Stimulated activated CD8-positive, alpha-beta memory T cell treated with anti-CD3 and anti-CD28 coated beads, Interleukin-12 subunit alpha, Interleukin-12 subunit beta, amount 100 ng/mL, for 1 hour (primary cell): ENCODE measurements around the gene FLT1.

Experiments used
- DNase-seq: peaks from one replicate; pipeline ENCODE4 v3.0.0-alpha.2; 2020; ENCODE audit warnings: low read depth

FLT1 gene

DNA sequence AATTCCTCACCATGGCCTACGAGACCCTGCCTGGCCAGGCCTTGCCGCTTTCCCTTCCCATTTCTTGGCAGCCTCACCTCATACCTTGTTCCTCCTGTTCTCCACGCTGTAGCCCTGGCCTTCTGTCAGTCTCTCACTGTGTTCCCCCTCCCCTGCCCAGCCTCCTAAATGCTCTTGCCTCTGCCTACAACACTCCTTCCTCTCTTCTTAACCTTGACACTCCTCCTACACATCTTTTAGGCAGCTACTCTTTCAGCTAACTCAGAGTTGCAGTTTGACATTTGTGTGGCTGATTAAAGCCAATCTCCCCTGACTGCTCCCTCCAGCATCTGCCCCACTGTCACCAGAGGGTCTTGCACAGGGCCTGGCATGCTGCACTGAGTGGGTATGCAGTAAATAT lies 150.8 kb downstream of the FLT1 start:
- no peak for DNase-seq

DNA sequence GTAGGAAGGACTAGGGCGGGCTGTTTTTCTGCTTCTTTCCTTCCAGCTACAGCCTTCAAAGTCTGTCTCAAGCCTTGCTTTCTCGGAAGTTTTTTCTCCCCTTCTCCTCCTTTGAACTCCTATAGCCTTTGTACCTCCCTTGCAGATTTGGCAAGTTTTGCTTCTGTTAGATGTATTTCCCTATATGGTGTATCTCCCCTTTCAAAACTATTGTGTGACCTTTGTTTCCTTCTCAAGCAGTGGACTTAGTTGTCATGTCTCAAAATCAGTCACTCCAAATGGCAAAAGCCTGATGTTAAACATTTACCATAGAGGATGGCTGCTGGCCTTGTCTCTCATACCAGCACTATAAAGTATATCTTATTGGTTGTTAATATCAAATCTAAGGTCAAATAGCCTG lies 152.7 kb downstream of the FLT1 start:
- no peak for DNase-seq

DNA sequence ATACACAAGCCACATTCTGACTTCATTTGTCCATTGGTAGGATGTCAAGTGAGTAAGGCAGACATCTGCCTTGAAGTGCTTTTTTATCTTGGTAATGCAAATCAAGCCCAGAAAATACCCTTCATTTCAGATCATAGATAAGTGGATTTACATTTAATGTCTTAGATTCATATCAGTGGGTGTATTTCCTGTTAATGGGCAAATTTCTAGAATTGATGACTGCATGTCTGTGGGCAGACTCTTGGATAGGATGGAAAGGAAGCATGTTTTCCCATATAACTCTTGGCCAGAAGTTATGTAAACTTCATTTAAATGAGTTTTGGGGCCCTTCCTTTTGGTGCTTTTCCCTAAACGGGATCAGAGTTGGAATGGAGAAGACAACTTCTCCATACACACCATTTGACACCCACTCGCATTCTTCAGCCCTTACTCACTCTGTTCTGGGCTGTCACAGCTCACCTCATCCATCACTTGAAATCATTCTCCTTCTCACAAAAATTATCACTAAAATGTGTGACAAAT lies 154.6 kb downstream of the FLT1 start:
- no peak for DNase-seq

DNA sequence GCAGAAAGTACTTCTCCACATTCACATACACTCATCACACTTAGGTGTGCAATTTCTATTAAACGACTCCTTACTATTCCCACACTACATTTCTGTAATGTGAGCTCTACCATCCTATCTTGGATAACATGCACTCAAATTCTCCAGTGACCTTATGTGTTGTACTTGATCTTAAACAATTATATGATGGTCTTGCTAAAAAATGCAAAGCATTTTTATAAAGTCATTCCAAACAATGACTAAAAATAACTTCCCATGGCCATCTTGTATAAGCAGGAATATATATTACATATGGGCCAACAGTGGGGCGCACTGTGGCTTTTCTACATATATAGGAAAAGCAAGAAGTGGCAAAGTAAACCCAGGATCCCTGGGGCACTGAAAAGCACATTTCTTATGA lies 155.5 kb downstream of the FLT1 start:
- DNase-seq, result no peak

DNA sequence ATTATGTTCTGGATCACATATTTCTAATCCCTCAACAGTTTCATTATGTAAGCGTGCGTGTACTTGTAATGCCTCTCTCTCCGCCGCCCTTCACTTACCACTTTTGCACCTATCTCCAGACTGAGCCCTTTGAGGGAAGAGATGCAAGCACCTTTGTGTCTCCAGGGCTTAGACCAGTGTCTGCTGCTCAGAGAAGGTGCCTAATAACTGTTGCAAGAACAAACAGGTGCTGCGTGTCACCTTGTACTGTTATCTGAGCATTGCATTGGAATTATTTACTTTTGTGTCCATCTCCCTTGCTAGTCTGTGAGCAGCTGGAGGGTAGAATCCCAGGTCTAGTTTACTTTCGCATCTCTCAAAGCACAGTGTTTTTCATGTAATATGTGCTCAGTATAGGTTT lies 156.2 kb downstream of the FLT1 start:
- DNase-seq, result no peak

DNA sequence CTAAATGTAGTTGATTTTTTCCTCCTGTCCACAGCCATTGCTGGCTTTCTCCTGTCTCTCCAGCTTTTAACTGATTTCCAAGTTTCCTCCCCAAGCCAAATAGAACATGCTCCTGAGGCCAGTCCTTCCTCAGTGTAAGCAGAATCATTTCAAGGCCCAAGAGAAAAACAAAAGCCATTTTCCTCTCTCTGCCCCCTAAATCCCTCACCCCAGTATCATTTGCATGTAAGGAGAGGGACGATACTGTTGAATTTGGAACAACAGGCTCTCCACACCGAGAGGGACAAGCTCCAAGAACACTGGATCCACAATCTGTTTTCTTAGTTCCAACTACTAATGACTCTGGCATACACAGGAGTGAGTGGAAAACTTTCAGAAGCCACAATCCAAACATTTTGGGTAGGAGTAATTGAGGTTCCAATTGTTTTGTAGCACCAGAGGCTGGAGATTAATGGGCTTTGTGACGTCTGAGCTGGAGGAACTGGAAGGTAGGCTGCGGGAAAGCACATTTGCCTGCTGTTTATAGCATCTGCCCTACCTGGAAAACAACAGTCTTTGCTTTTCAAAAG lies 156.8 kb downstream of the FLT1 start:
- no peak for DNase-seq

DNA sequence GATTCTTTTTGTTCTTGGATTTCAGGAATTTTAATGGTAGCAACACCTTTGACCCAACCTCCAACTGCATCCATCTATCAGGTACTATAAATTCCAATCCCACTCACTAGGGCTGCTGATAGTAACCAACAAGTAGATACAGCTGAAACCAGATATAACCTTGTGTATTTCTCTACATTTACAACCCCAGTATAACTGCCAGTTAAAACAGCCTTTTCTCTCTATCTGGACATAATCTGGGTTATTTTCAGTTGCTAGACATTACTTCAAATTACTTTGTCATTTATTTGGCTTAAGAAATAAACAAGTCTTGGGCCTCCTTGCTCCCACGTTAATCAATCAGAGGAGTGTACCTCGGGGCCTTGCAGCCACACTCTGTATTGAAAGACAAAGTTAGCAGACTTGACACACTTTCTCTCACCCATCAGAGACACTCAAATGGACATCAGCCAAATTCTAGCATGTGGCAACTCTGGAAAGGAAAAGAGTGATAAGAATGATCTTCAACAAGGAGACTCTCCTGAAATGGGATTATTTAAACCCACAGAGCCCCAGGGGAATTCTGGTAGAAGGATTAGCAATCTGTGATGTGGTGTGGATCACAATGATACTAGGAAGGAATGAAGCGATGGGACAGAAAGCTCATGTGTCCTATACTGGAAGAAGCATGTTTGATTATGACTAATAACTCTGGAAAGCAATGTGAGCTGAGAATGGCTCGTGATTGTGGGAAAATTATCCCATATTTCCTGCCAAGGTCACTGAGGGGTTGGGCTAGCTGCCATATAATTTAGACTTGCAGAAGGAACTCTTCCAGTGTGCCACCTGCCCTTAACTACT lies 157.5 kb downstream of the FLT1 start:
- DNase-seq, result no peak

DNA sequence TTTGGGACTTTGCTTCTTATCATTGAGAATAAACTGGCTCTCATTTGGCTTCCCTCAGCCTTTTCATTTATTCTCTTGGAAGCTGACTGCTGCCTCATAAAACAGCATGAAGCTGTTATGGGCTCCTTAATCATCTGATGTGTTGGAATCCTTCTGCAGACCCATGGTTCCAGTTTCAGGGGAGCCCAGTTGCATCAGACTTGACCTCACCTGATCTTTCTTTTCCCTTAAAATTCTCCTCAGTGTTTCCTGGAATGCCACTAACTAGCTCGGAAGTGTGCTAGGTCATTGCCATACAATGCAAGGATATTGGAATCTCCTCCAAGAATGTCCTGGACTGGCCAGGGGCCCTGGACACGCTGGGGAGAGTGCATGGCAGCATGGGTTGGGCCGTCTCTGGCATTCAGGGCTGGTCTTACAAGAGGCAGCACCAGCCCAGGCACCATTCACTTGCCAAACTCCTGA lies 158.7 kb downstream of the FLT1 start:
- DNase-seq, result no peak

DNA sequence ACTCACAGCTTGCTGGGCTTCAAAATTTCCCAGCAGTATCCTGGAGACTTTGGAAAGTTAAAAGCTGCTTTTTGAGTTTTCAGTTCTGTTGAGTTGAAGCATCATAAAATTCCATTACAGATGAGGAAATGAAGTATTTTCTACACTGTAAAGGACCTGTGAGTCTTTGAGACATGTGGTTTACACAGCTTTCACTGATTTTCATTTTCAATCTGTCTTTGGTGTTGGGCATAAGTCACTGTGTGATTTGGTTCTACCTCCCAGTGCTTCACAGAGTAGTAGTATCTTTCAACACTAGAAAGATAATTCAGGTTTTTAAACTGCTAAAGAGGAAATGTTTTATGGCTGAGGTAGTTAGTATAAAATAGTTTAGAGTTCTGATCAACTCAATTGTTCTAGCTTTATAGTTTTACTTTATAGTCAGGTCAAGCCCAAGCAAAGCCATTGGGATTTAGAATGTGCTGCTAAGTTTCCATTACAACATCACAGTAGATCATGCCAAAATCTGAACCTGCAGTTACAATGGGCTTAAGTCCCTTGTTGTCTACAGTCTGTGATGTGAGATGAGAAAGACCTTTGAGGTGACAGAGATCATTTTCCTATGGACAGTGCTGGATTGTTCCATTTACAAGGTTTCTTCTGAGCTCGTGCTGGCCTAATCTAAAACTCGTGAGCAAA lies 161.6 kb downstream of the FLT1 start:
- no peak for DNase-seq

DNA sequence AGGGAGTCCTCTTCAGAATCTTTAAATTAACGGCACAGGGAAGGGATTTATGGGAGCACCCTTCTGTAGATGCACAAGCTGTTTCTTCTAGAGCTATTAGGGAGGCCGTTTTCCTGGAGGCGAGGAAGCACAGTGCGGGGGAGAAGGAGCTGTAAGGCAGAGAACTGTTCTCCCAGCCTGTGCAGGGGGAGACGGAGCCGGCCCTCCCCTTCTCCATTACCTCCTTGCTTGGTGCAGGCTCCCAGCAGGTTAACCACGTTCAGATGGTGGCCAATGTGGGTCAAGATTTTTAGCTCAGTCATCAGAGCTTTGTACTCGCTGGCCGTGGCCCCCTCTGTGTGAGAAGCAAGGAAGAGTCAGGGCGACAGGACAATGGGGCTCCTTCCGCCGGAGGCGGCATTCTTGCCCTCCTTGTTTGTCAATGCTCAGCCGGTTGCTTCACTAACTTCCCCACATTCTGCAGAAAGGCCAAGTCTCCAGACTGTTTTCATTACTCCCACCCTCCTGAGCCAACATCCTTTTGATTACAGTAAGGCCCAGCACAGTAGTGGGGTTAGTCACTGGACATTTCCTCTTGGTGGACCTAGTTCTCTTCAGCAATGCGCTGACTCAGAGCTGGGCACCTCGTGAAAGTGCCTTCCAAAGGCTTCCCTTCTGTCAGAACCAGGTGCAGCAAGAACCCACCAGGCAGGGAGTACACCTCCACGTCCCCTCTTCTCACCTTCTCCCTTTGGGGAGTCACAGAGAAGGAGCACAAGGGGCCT lies 165.4 kb downstream of the FLT1 start:
- no peak for DNase-seq

DNA sequence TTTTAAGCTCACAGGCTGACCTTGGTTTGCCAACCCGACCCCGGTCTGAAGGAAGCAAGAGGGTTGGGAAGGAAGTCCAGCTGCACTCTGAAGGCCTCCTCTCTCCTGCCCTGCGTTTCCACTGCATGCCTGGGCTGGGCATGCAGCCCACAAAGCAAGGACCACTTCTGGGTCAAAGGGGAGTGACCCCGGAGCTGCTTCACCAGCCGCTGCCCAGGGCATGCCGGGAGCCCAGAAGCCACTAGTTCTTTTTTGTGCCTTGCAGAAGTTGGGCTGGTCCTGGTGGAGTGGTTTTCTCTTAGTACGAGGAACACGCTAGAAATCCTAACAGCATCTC lies 166.7 kb downstream of the FLT1 start:
- DNase-seq, result no peak

DNA sequence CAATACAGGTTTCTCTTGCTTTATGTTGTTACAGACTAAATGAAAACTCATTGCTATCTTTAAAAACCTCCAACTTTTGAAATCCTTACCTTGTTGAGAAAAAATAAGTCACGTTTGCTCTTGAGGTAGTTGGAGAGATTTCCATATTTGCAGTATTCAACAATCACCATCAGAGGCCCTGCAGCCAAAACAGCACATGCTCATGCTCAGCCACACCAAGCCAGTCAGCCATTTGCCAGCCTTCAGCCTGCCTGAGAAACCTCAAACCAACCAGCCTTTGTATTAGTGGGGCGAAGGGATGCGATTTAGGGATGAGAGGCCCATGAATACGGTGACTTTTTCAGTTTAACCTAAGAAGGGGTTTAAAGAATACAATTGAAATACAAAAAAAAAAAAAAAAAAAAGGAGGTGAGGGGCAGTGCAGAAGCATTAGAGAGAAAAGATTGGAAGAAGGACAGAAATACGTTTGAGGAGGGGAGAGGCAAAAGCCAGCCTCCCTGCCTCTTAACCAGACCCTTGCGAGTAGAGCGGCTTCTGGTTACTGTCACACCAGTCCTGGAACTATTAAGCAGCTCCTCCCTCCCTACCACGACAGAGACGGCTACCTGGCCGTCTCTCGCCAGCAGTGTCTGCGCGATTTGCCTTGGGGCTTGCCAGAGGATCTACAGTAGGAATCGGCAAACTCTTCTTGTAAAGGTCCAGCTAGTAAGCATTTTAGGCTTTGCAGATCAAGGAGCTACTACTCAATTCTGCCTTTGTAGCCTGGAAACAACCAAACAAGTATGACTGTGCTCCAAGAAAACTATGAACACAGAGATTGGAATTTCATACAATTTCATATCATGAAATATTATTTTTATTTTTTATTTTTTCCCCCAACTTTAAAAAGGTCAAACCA lies 167.3 kb downstream of the FLT1 start:
- no peak for DNase-seq

DNA sequence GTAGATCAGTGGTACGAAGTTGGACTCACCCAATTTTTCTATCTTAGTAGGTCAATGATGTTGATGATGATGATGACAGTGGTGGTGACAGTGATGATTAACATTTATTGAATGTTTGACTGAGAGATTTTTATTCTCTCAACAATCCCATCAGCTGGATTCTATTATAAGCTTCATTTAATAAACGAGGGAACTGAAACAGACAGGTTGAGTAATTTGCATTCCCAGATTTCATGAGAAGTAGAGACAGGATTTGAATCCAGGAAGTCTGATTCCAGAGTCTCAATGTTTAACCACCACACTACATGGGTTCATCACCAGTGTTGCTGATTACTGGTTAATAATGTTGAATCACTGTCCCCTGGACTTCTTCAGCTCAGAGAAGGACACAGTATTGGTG lies 168.9 kb downstream of the FLT1 start:
- no peak for DNase-seq

DNA sequence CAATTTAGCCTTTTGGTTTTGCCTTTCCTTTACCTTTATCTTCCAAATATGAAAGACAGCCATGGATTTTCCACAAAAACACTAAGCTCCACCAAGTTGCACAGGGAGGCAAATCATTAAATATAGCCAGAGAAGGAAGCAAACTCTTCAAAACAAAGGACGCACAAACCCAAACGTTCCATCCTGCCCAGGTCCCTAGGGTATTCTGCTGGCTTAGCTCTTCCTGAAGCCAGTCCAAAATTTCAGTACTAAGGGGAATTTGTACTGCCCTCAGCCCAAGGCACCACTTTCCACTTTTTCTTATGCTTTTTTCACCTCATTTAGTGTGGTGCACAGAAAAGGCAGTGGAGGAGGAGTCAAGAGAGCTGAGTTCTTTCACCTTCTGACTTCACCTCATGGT lies 169.9 kb downstream of the FLT1 start:
- DNase-seq, result no peak

DNA sequence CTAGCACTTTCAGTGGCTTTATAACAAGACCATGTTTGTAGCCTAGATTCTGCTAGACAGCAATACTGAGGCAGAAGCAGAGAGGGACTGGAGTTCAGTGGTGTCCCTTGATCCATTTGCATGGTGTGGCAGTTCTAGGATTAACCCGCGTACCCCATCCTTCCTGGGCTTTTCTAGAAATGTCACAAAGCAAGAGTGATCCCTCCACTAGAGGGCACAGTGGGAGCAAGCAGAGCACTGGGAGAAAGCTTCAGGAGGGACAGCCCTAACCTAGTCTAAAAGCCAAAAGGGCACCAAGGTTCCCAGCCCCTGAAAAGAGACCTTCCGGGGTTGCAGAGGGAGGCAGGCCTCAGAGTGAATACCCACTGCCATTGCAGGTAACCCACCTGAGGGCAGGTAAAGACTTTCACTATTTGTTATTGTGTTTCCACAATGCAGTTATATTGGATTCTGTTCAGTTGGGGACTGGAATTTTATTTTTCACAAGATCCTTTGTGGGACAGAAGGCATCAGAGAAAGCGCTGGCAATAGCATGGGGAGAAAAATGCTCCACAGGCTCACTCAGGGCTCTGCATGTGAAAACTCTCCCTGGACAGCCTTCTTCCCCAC lies 170.6 kb downstream of the FLT1 start:
- DNase-seq, result peak; percentile 24

DNA sequence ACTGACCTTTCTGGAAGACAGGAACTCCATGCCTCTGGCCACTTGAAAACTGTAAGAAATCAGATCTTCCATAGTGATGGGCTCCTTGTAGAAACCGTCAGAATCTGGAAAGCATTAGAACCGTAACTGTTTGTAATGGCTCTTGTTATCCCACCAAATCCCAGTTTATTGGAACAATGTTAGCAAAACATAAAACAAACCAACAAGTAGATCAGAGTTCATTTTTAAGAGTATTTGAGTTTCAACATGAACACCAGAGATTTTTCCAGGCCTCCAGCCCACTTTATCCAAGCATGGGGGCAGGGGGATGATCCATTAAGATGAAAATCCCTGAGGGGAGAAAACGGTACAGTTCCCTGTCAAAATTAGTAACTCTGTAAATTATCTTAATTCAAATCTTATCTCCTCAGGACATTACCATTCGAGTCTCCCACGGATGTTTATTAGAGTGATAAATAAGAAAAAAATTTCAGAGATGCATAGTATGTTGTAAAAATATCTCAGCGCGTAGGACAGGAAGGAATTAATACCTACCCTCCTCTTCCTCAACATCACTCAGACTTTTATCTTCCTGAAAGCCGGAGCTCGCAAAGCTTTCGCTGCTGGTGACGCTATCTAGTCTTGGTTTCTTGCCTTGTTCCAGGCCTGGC lies 172.5 kb downstream of the FLT1 start:
- DNase-seq, result no peak

DNA sequence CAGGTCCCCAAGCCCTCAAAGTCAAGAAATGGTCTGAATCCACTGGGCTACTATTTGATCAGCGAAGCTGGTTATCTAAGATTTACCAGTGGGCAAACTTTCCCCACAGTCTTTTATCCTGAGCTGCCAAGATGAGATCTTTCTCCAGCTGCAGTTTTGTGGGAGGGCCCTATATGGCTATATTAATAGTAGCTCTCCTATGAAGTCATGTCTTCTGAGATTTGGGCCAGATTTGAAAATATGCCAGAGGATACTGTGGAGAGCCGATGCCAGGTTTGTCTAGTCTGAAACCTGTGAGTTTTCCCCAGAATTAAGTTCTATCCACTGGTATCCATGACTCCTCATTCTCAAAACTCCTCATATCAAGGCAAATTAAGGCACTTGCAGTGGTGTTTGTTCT lies 173.2 kb downstream of the FLT1 start:
- DNase-seq, result no peak

DNA sequence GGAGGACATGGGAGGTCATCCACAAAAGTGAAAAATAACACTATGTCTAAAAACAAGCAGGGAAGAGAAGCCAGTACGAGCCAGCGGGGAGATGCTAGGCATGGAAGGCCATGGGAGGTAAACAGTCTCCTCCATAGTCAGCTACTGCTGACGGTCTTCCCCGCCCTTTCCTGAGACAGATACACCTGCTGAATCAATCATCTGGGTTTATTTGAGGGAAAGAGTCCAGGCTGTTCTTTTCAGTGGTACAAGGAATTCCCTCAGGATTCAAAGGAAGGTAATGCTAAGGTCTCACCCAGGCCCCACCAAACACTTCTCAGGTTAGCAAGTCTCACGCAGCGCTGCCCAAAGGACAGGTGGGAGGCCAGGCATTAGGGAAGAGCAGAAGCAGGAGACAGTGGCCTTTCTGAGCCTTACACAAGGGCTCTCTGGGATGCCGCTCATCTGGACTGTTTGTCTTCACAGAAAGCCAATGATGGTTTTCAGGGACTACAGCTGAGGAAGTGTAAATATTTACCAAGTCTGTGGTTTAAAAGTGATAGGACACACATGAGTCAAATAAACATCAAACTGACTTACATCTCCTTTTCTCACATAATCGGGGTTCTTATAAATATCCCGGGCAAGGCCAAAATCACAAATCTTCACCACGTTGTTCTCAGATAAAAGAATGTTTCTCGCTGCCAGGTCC lies 173.9 kb downstream of the FLT1 start:
- no peak for DNase-seq

DNA sequence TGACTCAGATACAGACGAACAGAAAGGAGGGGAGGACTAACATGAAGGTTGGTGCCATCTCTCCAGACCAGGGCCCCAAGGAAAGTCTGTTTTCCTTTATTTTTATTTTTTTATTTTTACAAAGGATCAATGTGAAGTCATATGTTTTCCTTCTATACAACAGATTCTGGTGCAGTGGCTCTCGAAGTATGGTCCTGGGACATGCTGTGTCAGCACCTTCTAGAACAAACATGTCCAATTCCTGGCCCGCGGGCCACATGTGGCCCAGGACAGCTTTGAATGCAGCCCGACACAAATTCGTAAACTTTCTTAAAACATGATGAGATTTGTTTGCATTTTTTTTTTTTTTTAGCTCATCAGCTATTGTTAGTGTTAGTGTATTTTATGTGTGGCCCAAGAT lies 174.7 kb downstream of the FLT1 start:
- no peak for DNase-seq

DNA sequence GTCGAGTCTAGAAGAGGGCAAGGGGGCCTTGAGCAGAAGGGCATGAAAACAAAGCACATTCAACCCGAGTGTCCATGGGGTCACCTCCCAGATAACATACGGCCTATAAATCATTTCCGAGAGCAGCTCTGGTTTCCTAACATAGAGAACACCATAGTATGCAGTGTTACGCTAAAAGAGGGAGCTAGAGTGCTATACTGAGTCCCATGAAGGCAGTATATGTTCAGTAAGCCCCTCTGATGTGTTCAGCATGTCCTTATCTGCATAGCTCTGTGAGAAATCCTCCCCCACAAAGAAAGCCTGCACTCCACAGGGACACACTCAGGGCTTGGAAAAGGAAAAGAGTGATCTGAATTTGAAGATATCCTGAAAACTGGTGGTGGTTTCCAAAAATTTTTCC lies 175.4 kb downstream of the FLT1 start:
- DNase-seq, result no peak
